HEK293T (cell line): Measurements from ENCODE around the gene GMCL1.

Experiments
- CTCF ChIA-PET: fragments of 350-600 bp; formaldehyde crosslinking; extraction: SDS; loops from one replicate; lab custom pipeline; 2021; ENCODE audit warnings: antibody characterized with exemption, inconsistent platforms; lab: Yijun Ruan, JAX
- POLR2A ChIA-PET: fragments of 350-600 bp; formaldehyde crosslinking; extraction: SDS; loops from one replicate; lab custom pipeline; 2020; ENCODE audit warnings: antibody characterized with exemption, inconsistent platforms; lab: Yijun Ruan, JAX
- DNase-seq: peaks from one replicate; pipeline ENCODE4 v3.0.0; 2012; ENCODE audit warnings: mixed read lengths; ENCODE audit errors: extremely low spot score
- ARNT ChIP-seq: fragments of 450-650 bp; IDR thresholded peaks from 2 replicates; pipeline ENCODE4 v1.6.1; 2017; ENCODE audit warnings: mild to moderate bottlenecking
- BHLHE40 ChIP-seq: fragments of 450-650 bp; IDR thresholded peaks from 2 replicates; pipeline ENCODE4 v1.6.1; 2016; ENCODE audit warnings: mild to moderate bottlenecking, moderate library complexity, borderline replicate concordance
- CTBP1 ChIP-seq: fragments of 450-650 bp; IDR thresholded peaks from 2 replicates; pipeline ENCODE4 v1.6.1; 2016; ENCODE audit warnings: borderline replicate concordance
- ELF4 ChIP-seq: fragments of 450-650 bp; IDR thresholded peaks from 2 replicates; pipeline ENCODE4 v1.6.1; 2017; ENCODE audit warnings: antibody characterized with exemption
- FOXA1 ChIP-seq: fragments of 450-650 bp; IDR thresholded peaks from 2 replicates; pipeline ENCODE4 v1.6.1; 2016; ENCODE audit warnings: mild to moderate bottlenecking
- FOXK2 ChIP-seq: fragments of 450-650 bp; IDR thresholded peaks from 2 replicates; pipeline ENCODE4 v1.6.1; 2016; ENCODE audit warnings: mild to moderate bottlenecking
- FOXM1 ChIP-seq: fragments of 450-650 bp; IDR thresholded peaks from 2 replicates; pipeline ENCODE4 v1.6.1; 2017; ENCODE audit warnings: mild to moderate bottlenecking, borderline replicate concordance
- HDGF ChIP-seq: fragments of 450-650 bp; IDR thresholded peaks from 2 replicates; pipeline ENCODE4 v1.6.1; 2017; ENCODE audit warnings: antibody characterized with exemption, borderline replicate concordance
- L3MBTL2 ChIP-seq: fragments of 450-650 bp; conservative IDR thresholded peaks from 2 replicates; pipeline ENCODE4 v1.6.1; 2016; ENCODE audit warnings: mild to moderate bottlenecking
- LEF1 ChIP-seq: fragments of 450-650 bp; IDR thresholded peaks from 2 replicates; pipeline ENCODE4 v1.6.1; 2017; ENCODE audit warnings: mild to moderate bottlenecking, borderline replicate concordance
- NFRKB ChIP-seq: fragments of 450-650 bp; IDR thresholded peaks from 2 replicates; pipeline ENCODE4 v1.6.1; 2016; ENCODE audit warnings: mild to moderate bottlenecking, moderate library complexity
- PKNOX1 ChIP-seq: fragments of 450-650 bp; IDR thresholded peaks from 2 replicates; pipeline ENCODE4 v1.6.1; 2016
- SP1 ChIP-seq: fragments of 450-650 bp; IDR thresholded peaks from 2 replicates; pipeline ENCODE4 v1.6.1; 2017
- SUZ12 ChIP-seq: fragments of 450-650 bp; IDR thresholded peaks from 2 replicates; pipeline ENCODE4 v1.6.1; 2016; ENCODE audit warnings: mild to moderate bottlenecking
- TARDBP ChIP-seq: fragments of 450-650 bp; IDR thresholded peaks from 2 replicates; pipeline ENCODE4 v1.6.1; 2016
- ZNF384 ChIP-seq: fragments of 450-650 bp; IDR thresholded peaks from 2 replicates; pipeline ENCODE4 v1.6.1; 2016

Gene GMCL1

GRCh38 chr2:69846182-69847067 lies 17.0 kb downstream of the GMCL1 start:
- TF ChIP-seq CTBP1 (no peak), ZNF384 (no peak), LEF1 (no peak), ARNT (no peak), SUZ12 (no peak), L3MBTL2 (no peak), ELF4 (no peak), FOXA1 (no peak), SP1 (no peak), HDGF (no peak)
- ChIA-PET POLR2A (no interaction called here), CTCF (interaction anchor here (0.7 kb wide), 1 partner anchor 30 kb away, joined by 3 read pairs; no protein-coding TSS in a partner anchor)
- DNase-seq = no peak

GRCh38 chr2:69847068-69847828 lies 17.8 kb downstream of the GMCL1 start:
- CTCF ChIA-PET = interaction anchor here (0.7 kb wide), 1 partner anchor 30 kb away, joined by 3 read pairs; no protein-coding TSS in a partner anchor
- TF ChIP-seq BHLHE40 = no peak
- TF ChIP-seq HDGF = no peak
- no peak for TF ChIP-seq TARDBP
- no peak for TF ChIP-seq FOXM1
- TF ChIP-seq CTBP1 = no peak
- TF ChIP-seq FOXA1 = no peak
- TF ChIP-seq SP1 = no peak
- no peak for TF ChIP-seq FOXK2
- no peak for TF ChIP-seq ELF4
- TF ChIP-seq L3MBTL2 = no peak
- no peak for TF ChIP-seq NFRKB
- no peak for TF ChIP-seq SUZ12
- no peak for TF ChIP-seq PKNOX1
- TF ChIP-seq ARNT = no peak
- no peak for TF ChIP-seq ZNF384

GRCh38 chr2:69848186-69848790 lies 18.8 kb downstream of the GMCL1 start:
- no peak for DNase-seq
- POLR2A ChIA-PET = no interaction called here
- no peak for TF ChIP-seq ZNF384
- TF ChIP-seq SUZ12 = no peak
- no peak for TF ChIP-seq ARNT
- TF ChIP-seq SP1 = no peak
- no peak for TF ChIP-seq NFRKB
- TF ChIP-seq BHLHE40 = no peak
- no peak for TF ChIP-seq CTBP1
- no peak for TF ChIP-seq L3MBTL2
- no peak for TF ChIP-seq LEF1
- TF ChIP-seq FOXK2 = no peak
- no peak for TF ChIP-seq TARDBP
- CTCF ChIA-PET = no interaction called here

More at GRCh38 chr2:69847068-69847828, 17.8 kb downstream of the GMCL1 start:
- no peak for DNase-seq
- POLR2A ChIA-PET = no interaction called here

GRCh38 chr2:69858261-69858660 lies 28.8 kb downstream of the GMCL1 start:
- CTCF ChIA-PET = interaction anchor here (0.7 kb wide), 1 partner anchor 481 kb away, joined by 3 read pairs; no protein-coding TSS in a partner anchor

GRCh38 chr2:69863298-69863697 lies 33.8 kb downstream of the GMCL1 start:
- TF ChIP-seq TARDBP (no peak), BHLHE40 (no peak), FOXA1 (no peak), SUZ12 (no peak), L3MBTL2 (no peak), ELF4 (no peak), LEF1 (no peak), NFRKB (no peak), FOXK2 (no peak), SP1 (no peak), CTBP1 (no peak), PKNOX1 (no peak)
- no peak for DNase-seq
- CTCF ChIA-PET = interaction anchor here (0.6 kb wide), 1 partner anchor 53 kb away, joined by 3 read pairs; no protein-coding TSS in a partner anchor
- POLR2A ChIA-PET = no interaction called here

More at GRCh38 chr2:69858261-69858660, 28.8 kb downstream of the GMCL1 start:
- TF ChIP-seq ARNT = no peak
- TF ChIP-seq FOXK2 = no peak
- POLR2A ChIA-PET = no interaction called here
- DNase-seq = no peak

- no peak for DNase-seq
- ChIA-PET CTCF (no interaction called here), POLR2A (no interaction called here)
- TF ChIP-seq L3MBTL2 (no peak), HDGF (no peak), BHLHE40 (no peak), SP1 (no peak), NFRKB (no peak), LEF1 (no peak), ELF4 (no peak), FOXA1 (no peak), SUZ12 (no peak), FOXM1 (no peak)
Observed at GRCh38 chr2:69888451-69888850, 59.0 kb downstream of the GMCL1 start.
